HEK293 (cell line): ENCODE data around the gene TOM1L2.

Experiments used
- CTCF ChIA-PET: fragments of 350-600 bp; formaldehyde crosslinking; extraction: SDS; loops from one replicate; lab custom pipeline; 2021; ENCODE audit warnings: antibody characterized with exemption; lab: Yijun Ruan, JAX
- POLR2A ChIA-PET: fragments of 300-600 bp; formaldehyde crosslinking; extraction: SDS; loops from one replicate; lab custom pipeline; 2020; ENCODE audit warnings: antibody characterized with exemption, inconsistent platforms; lab: Yijun Ruan, JAX
- H3K27ac ChIP-seq: fragments of 200-500 bp; sonication (Bioruptor generic); 2 replicates; pipeline ENCODE4 v1.5.1; 2014; ENCODE audit warnings: low read depth, low read length, control low read depth, inconsistent platforms; ENCODE audit errors: extremely low read depth
- H3K36me3 ChIP-seq, 2 experiments: fragments of 200-500 bp in 1 of 2; sonication (Bioruptor generic) in 1 of 2; 1 replicate in 1 of 2; 2 replicates in 1 of 2; pipeline ENCODE4 v1.5.1; 2014 to 2017; ENCODE audit warnings: inconsistent platforms in 2 of 2, low read length in 2 of 2; ENCODE audit not compliant: control insufficient read depth in 2 of 2, insufficient read depth in 1 of 2
- H3K4me1 ChIP-seq: fragments of 200-500 bp; sonication (Bioruptor generic); 2 replicates; pipeline ENCODE4 v1.5.1; 2014; ENCODE audit warnings: mild to moderate bottlenecking, low read length, inconsistent platforms; ENCODE audit not compliant: control insufficient read depth, insufficient read depth
- H3K4me3 ChIP-seq: 2 replicates; pipeline ENCODE4 v1.5.1; 2011; ENCODE audit warnings: low read depth, mild to moderate bottlenecking, control low read depth, low read length, moderate library complexity
- H3K9me3 ChIP-seq: fragments of 200-500 bp; sonication (Bioruptor generic); 2 replicates; pipeline ENCODE4 v1.5.1; 2014; ENCODE audit warnings: low read depth, low read length, inconsistent platforms; ENCODE audit not compliant: control insufficient read depth, insufficient read depth
- BCL11A ChIP-seq: fragments of 450-650 bp; formaldehyde crosslinking; IDR thresholded peaks from 2 replicates; pipeline ENCODE4 v1.5.1; 2016; ENCODE audit warnings: low read depth, missing biosample characterization, missing genetic modification characterization
- GLI4 ChIP-seq: fragments of 450-650 bp; formaldehyde crosslinking; IDR thresholded peaks from 2 replicates; pipeline ENCODE4 v1.5.1; 2016; ENCODE audit warnings: missing biosample characterization, missing genetic modification characterization
- MYNN ChIP-seq: fragments of 450-650 bp; formaldehyde crosslinking; IDR thresholded peaks from 2 replicates; pipeline ENCODE4 v1.5.1; 2016; ENCODE audit warnings: missing biosample characterization, missing genetic modification characterization, borderline replicate concordance
- SALL2 ChIP-seq: fragments of 450-650 bp; formaldehyde crosslinking; IDR thresholded peaks from 2 replicates; pipeline ENCODE4 v1.5.0; 2017; ENCODE audit warnings: missing biosample characterization, mild to moderate bottlenecking, missing genetic modification characterization, borderline replicate concordance
- SCRT1 ChIP-seq: fragments of 450-650 bp; formaldehyde crosslinking; IDR thresholded peaks from 2 replicates; pipeline ENCODE4 v1.5.1; 2016; ENCODE audit warnings: missing biosample characterization, missing genetic modification characterization, borderline replicate concordance
- SP3 ChIP-seq: fragments of 450-650 bp; formaldehyde crosslinking; IDR thresholded peaks from 2 replicates; pipeline ENCODE4 v1.5.1; 2016; ENCODE audit warnings: missing biosample characterization, missing genetic modification characterization
- SP7 ChIP-seq: fragments of 450-650 bp; formaldehyde crosslinking; IDR thresholded peaks from 2 replicates; pipeline ENCODE4 v1.5.1; 2016; ENCODE audit warnings: missing biosample characterization, missing genetic modification characterization
- TRIM28 ChIP-seq: IDR thresholded peaks from 2 replicates; pipeline ENCODE4 v1.6.1; 2011; ENCODE audit warnings: low read length, control low read depth, borderline replicate concordance
- WT1 ChIP-seq: fragments of 450-650 bp; formaldehyde crosslinking; IDR thresholded peaks from 2 replicates; pipeline ENCODE4 v1.5.1; 2016; ENCODE audit warnings: missing biosample characterization, missing genetic modification characterization
- ZBTB21 ChIP-seq: fragments of 450-650 bp; formaldehyde crosslinking; IDR thresholded peaks from 2 replicates; pipeline ENCODE4 v1.5.1; 2017; ENCODE audit warnings: missing biosample characterization, missing genetic modification characterization
- ZNF121 ChIP-seq: fragments of 450-650 bp; formaldehyde crosslinking; IDR thresholded peaks from 2 replicates; pipeline ENCODE4 v1.5.1; 2016; ENCODE audit warnings: missing biosample characterization, missing genetic modification characterization
- ZNF157 ChIP-seq: fragments of 450-650 bp; formaldehyde crosslinking; IDR thresholded peaks from 2 replicates; pipeline ENCODE4 v1.5.1; 2016; ENCODE audit warnings: missing biosample characterization, missing genetic modification characterization
- ZNF239 ChIP-seq: fragments of 450-650 bp; formaldehyde crosslinking; IDR thresholded peaks from 2 replicates; pipeline ENCODE4 v1.5.1; 2016; ENCODE audit warnings: missing biosample characterization, missing genetic modification characterization
- ZNF274 ChIP-seq, 2 experiments: fragments of 200-500 bp in 1 of 2; fragments of 450-650 bp in 1 of 2; sonication (Bioruptor generic) in 1 of 2; formaldehyde crosslinking in 1 of 2; IDR thresholded peaks; 2 replicates each; pipeline versions ENCODE4 v1.5.1 to v1.6.1; 2014 to 2016; ENCODE audit warnings: borderline replicate concordance in 1 of 2, inconsistent platforms in 1 of 2, low read length in 1 of 2, missing biosample characterization in 1 of 2, missing genetic modification characterization in 1 of 2
- ZNF324 ChIP-seq: fragments of 450-650 bp; formaldehyde crosslinking; IDR thresholded peaks from 2 replicates; pipeline ENCODE4 v1.5.1; 2016; ENCODE audit warnings: missing biosample characterization, missing genetic modification characterization
- ZNF335 ChIP-seq: fragments of 450-650 bp; formaldehyde crosslinking; conservative IDR thresholded peaks from 2 replicates; pipeline ENCODE4 v1.5.1; 2016; ENCODE audit warnings: missing biosample characterization, missing genetic modification characterization
- ZNF529 ChIP-seq: fragments of 450-650 bp; formaldehyde crosslinking; IDR thresholded peaks from 2 replicates; pipeline ENCODE4 v1.5.1; 2017; ENCODE audit warnings: missing genetic modification characterization, missing biosample characterization; ENCODE audit not compliant: insufficient replicate concordance
- TF ChIP-seq, protein P1 (sequence below): fragments of 450-650 bp; formaldehyde crosslinking; IDR thresholded peaks from 2 replicates; pipeline ENCODE4 v1.5.1; 2016; ENCODE audit warnings: missing biosample characterization, missing genetic modification characterization
- TF ChIP-seq, protein P2 (sequence below): fragments of 450-650 bp; formaldehyde crosslinking; IDR thresholded peaks from 2 replicates; pipeline ENCODE4 v1.5.1; 2017; ENCODE audit warnings: missing biosample characterization, missing genetic modification characterization
- TF ChIP-seq, protein P3 (sequence below): fragments of 450-650 bp; formaldehyde crosslinking; IDR thresholded peaks from 2 replicates; pipeline ENCODE4 v1.5.1; 2016; ENCODE audit warnings: missing biosample characterization, missing genetic modification characterization
- TF ChIP-seq, protein P4 (sequence below): fragments of 450-650 bp; formaldehyde crosslinking; IDR thresholded peaks from 2 replicates; pipeline ENCODE4 v1.5.1; 2017; ENCODE audit warnings: missing biosample characterization, missing genetic modification characterization

The TOM1L2 gene

DNA sequence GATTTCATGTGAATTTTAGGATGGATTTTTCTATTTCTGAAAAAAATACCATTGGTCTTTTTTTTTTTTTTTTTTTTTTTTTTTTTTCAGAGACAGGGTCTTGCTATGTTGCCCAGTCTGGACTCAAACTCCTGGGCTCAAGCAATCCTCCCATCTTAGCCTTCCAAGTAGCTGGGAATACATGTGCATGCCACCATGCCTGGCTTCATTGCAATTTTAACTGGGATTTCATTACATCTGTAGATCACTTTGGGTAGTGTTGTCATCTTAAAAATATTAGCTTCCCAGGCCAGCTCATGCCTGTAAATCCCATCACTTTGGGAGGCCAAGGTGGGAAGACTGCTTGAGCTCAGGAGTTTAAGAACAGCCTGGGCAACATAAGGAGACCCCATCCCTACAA, 54.8 kb downstream of the TOM1L2 start:
- no peaks in the 10 kb centered on the region for H3K9me3 ChIP-seq
- TF ChIP-seq ZNF529 (tag by site-specific recombination) = no peak
- peak; percentile 85 for TF ChIP-seq ZNF121 (tag by site-specific recombination)
- TF ChIP-seq ZNF157 = no peak
- H3K4me3 ChIP-seq = no peak overlapping the region
- no peaks in the 10 kb centered on the region for H3K36me3 ChIP-seq
- no peak overlapping the region for H3K27ac ChIP-seq
- peaks cover 34% of the 10 kb centered on the region for H3K4me1 ChIP-seq
- POLR2A ChIA-PET = interaction anchor here (0.7 kb wide), 1 partner anchor 17 kb away, joined by 3 read pairs; no protein-coding TSS in a partner anchor
- CTCF ChIA-PET = interaction anchor here (0.6 to 6.3 kb wide), 9 partner anchors 18 to 117 kb away, joined by 3 to 121 read pairs (median 22); no protein-coding TSS in a partner anchor

DNA sequence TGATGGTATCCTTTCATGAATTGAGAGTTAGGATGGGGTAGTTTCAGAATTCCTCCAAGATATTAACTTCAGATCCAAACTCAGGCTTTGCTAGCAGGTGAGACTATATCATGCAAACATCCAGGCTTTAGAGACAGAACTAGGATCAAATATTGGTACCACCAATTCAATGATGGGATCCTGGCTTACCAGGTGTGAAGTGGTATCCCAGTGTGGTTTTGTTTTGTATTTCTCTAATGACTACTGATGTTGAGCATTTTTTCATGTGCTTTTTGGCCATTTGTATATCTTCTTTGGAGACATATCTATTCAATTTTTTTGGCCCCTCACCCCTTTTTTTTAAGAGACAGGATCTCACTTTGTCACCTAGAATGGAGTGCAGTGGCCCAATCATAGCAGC, 57.0 kb downstream of the TOM1L2 start:
- Histone ChIP-seq H3K36me3 (no peaks in the 10 kb centered on the region), H3K27ac (no peak overlapping the region), H3K4me3 (no peak overlapping the region), H3K9me3 (no peaks in the 10 kb centered on the region), H3K4me1 (peaks cover 18% of the 10 kb centered on the region)
- TF ChIP-seq, protein P1, sequence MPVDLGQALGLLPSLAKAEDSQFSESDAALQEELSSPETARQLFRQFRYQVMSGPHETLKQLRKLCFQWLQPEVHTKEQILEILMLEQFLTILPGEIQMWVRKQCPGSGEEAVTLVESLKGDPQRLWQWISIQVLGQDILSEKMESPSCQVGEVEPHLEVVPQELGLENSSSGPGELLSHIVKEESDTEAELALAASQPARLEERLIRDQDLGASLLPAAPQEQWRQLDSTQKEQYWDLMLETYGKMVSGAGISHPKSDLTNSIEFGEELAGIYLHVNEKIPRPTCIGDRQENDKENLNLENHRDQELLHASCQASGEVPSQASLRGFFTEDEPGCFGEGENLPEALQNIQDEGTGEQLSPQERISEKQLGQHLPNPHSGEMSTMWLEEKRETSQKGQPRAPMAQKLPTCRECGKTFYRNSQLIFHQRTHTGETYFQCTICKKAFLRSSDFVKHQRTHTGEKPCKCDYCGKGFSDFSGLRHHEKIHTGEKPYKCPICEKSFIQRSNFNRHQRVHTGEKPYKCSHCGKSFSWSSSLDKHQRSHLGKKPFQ (tag by site-specific recombination) = peak; percentile 57; the same call in 1 of the 2 replicates
- no peak for TF ChIP-seq SCRT1 (tag by site-specific recombination)
- ChIA-PET POLR2A (interaction anchor here (0.7 to 2.6 kb wide), 2 partner anchors 27 to 57 kb away, joined by 3 to 11 read pairs; partner anchors contain the start of genes DRC3 and TOM1L2), CTCF (interaction anchor here (0.6 to 2.3 kb wide), 4 partner anchors 24 to 560 kb away, joined by 3 to 15 read pairs (median 4); no protein-coding TSS in a partner anchor)

DNA sequence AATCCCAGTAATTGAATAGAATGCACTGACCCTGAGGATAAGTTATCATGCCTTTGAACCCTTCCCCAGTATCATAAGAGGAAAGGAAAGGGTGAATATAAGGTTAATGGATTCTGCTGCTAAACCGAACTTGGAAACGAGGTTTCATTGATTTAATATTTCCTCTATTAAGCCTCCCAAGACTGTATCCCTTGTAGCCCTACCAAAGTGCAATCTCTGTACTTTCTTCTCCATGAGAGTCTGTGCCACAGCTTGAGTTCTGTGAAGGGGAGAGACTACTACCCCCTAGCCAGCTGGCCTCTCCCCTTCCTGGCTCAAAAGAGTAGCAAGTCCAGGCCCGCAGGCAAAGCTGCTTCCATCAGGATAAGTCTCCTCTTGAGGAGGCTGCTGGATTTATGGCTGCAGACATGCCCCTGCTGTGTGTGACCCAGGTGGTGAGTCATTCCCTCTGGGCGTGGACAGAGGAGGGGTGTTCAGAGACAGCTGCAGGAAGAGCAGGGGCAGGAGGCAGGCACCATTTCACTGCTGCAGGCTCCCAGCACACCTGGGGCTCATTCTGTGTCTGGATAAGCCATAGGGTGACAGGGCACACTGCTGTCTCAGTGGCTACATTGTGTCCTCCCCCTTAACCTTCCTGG, 58.4 kb downstream of the TOM1L2 start:
- no peaks in the 10 kb centered on the region for H3K9me3 ChIP-seq
- H3K4me1 ChIP-seq = peaks cover 12% of the 10 kb centered on the region
- H3K27ac ChIP-seq = peak overlapping the region; percentile 60
- ChIA-PET CTCF (interaction anchor here (0.7 to 2.3 kb wide), 4 partner anchors 13 to 25 kb away, joined by 3 to 15 read pairs (median 5); no protein-coding TSS in a partner anchor), POLR2A (interaction anchor here (0.6 to 2.6 kb wide), 8 partner anchors 13 to 78 kb away, joined by 3 to 11 read pairs (median 4); partner anchors contain the start of genes DRC3 and TOM1L2)
- H3K4me3 ChIP-seq = no peak overlapping the region
- no peaks in the 10 kb centered on the region for H3K36me3 ChIP-seq
- peak; percentile 98 for TF ChIP-seq TRIM28
- TF ChIP-seq ZNF324 (tag by site-specific recombination) = peak; percentile 88; the same call in 1 of the 2 replicates
- TF ChIP-seq ZBTB21 (tag by site-specific recombination) = peak; percentile 71; the same call in 1 of the 2 replicates
- TF ChIP-seq ZNF335 = 0 out of 2 replicates have a peak, but pooled peaks have one; percentile 24
- TF ChIP-seq, protein P2, sequence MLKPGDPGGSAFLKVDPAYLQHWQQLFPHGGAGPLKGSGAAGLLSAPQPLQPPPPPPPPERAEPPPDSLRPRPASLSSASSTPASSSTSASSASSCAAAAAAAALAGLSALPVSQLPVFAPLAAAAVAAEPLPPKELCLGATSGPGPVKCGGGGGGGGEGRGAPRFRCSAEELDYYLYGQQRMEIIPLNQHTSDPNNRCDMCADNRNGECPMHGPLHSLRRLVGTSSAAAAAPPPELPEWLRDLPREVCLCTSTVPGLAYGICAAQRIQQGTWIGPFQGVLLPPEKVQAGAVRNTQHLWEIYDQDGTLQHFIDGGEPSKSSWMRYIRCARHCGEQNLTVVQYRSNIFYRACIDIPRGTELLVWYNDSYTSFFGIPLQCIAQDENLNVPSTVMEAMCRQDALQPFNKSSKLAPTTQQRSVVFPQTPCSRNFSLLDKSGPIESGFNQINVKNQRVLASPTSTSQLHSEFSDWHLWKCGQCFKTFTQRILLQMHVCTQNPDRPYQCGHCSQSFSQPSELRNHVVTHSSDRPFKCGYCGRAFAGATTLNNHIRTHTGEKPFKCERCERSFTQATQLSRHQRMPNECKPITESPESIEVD (tag by site-specific recombination) = peak; percentile 64
- TF ChIP-seq, protein P3, sequence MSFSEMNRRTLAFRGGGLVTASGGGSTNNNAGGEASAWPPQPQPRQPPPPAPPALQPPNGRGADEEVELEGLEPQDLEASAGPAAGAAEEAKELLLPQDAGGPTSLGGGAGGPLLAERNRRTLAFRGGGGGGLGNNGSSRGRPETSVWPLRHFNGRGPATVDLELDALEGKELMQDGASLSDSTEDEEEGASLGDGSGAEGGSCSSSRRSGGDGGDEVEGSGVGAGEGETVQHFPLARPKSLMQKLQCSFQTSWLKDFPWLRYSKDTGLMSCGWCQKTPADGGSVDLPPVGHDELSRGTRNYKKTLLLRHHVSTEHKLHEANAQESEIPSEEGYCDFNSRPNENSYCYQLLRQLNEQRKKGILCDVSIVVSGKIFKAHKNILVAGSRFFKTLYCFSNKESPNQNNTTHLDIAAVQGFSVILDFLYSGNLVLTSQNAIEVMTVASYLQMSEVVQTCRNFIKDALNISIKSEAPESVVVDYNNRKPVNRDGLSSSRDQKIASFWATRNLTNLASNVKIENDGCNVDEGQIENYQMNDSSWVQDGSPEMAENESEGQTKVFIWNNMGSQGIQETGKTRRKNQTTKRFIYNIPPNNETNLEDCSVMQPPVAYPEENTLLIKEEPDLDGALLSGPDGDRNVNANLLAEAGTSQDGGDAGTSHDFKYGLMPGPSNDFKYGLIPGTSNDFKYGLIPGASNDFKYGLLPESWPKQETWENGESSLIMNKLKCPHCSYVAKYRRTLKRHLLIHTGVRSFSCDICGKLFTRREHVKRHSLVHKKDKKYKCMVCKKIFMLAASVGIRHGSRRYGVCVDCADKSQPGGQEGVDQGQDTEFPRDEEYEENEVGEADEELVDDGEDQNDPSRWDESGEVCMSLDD (tag by site-specific recombination) = peak; percentile 45; the same call in 1 of the 2 replicates
- TF ChIP-seq GLI4 (tag by site-specific recombination) = no peak
- TF ChIP-seq, protein P4, sequence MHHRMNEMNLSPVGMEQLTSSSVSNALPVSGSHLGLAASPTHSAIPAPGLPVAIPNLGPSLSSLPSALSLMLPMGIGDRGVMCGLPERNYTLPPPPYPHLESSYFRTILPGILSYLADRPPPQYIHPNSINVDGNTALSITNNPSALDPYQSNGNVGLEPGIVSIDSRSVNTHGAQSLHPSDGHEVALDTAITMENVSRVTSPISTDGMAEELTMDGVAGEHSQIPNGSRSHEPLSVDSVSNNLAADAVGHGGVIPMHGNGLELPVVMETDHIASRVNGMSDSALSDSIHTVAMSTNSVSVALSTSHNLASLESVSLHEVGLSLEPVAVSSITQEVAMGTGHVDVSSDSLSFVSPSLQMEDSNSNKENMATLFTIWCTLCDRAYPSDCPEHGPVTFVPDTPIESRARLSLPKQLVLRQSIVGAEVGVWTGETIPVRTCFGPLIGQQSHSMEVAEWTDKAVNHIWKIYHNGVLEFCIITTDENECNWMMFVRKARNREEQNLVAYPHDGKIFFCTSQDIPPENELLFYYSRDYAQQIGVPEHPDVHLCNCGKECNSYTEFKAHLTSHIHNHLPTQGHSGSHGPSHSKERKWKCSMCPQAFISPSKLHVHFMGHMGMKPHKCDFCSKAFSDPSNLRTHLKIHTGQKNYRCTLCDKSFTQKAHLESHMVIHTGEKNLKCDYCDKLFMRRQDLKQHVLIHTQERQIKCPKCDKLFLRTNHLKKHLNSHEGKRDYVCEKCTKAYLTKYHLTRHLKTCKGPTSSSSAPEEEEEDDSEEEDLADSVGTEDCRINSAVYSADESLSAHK = peak; percentile 86
- no peak for TF ChIP-seq ZNF239 (tag by site-specific recombination)
- no peak for TF ChIP-seq SALL2 (tag by site-specific recombination)
- no peak for TF ChIP-seq MYNN (tag by site-specific recombination)
- TF ChIP-seq WT1 (tag by site-specific recombination) = peak; percentile 94
- TF ChIP-seq BCL11A (tag by site-specific recombination) = peak; percentile 96
- TF ChIP-seq ZNF274 (IDR thresholded peaks at IDR 0.05; ENCODE audit: low read length) = no peak
- TF ChIP-seq ZNF274 (tag by site-specific recombination; IDR thresholded peaks at IDR 0.05; ENCODE audit: borderline replicate concordance) = no peak
- peak; percentile 98 for TF ChIP-seq SP7 (tag by site-specific recombination)
- peak; percentile 64 for TF ChIP-seq SP3
